Measurements from ENCODE around the gene JPH3. TPM values are rescaled to one million over a fixed set of nuclear protein-coding genes. Genes with fewer than 3 reads are reported as not detected.

The JPH3 gene
- total and polyA plus RNA-seq, 4 experiments from 2014 or later: 0.09 TPM; not detected in 3

DNA sequence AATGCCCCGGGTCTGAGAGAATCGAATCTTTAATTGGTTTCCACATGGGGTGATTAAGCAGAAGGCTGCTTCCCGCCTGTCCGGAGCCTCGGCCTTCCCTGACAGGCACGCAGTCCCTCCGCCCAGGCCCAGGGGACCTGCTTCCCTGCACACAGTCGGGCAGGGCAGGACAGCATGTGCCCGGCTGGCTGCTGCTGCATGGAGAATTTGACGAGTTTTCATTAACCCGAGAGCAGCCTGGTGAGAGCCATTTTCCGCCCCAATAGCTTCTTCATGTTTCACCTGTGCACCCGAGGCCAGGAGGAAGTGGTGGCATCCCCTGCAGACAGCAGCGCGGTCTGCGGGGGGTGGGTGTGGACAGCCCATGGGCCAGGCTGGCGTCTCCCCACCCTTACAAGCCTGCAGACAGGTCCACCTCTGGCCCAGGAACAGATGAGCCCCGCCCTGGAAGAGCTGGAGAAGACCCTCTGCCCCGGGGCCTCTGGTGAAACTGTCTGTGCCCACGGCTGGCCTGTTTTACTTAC lies 96.4 kb downstream of the JPH3 start:
- DNase-seq: no peak
- ChIA-PET CTCF (ENCODE audit: partially characterized antibody) (interaction anchor here (0.9 kb wide), 1 partner anchor 73 kb away, joined by 3 read pairs; no protein-coding TSS in a partner anchor), POLR2A (ENCODE audit: partially characterized antibody) (interaction anchor here (1.1 kb wide), 1 partner anchor 67 kb away, joined by 4 read pairs; the partner anchor contains the start of gene KLHDC4)
- peaks cover 3 to 22% of the 10 kb centered on the region in 2 donors for H3K36me3 Mint-ChIP-seq
- intact Hi-C loops (cut with micrococcal nuclease): no loop called here
- H3K4me1 ChIP-seq (ENCODE audit: insufficient read depth, low read length): peaks cover 44% of the 10 kb centered on the region
- H3K27ac ChIP-seq (ENCODE audit: low read depth, low read length): no peak overlapping the region
- H3K36me3 ChIP-seq (ENCODE audit: insufficient read depth, low read length): peaks cover 6% of the 10 kb centered on the region
- peaks cover 25 to 57% (median 36%) of the 10 kb centered on the region in 4 donors for H3K4me1 Mint-ChIP-seq
- peak overlapping the region in 3 of 8 donors; percentile 8 to 61 (median 52) for H3K4me3 Mint-ChIP-seq
- peak overlapping the region in 5 of 7 donors; percentile 29 to 84 (median 70) for H3K27ac Mint-ChIP-seq
- H3K9me3 ChIP-seq (ENCODE audit: control insufficient read depth in 1 of 2, low read length in 2 of 2): no peaks in the 10 kb centered on the region
- no peaks in the 10 kb centered on the region for H3K9me3 Mint-ChIP-seq
- H3K27me3 Mint-ChIP-seq: no peaks in the 10 kb centered on the region
- H3K27me3 ChIP-seq (ENCODE audit: insufficient read depth, low read length): no peaks in the 10 kb centered on the region
- no peak overlapping the region for H3K4me3 ChIP-seq (ENCODE audit: low read length in 2 of 2)

DNA sequence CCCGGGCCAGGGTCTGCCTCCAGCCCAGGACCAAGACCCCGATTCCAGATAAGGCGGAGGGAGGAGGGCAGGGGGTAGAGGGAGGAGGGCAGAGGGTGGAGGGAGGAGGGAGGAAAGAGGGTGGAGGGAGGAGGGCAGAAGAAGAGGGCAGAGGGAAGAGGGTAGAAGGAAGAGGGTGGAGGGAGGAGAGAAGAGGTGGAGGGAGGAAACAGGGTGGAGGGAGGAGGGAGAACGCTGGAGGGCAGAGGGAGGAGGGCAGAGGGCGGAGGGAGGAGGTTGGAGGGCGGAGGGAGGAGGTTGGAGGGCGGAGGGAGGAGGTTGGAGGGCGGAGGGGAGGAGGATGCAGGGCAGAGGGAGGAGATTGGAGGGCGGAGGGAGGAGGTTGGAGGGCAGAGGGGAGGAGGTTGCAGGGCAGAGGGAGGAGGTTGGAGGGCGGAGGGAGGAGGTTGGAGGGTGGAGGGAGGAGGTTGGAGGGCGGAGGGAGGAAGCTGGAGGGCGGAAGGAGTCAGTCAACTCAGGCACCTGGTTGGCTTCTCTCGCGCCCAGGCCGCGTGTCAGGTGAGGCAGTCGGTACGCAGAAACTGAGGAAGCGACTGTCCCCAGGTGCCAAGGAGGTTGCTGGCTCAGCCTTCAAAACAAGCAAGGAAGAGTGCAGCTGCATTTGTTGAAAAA lies 98.2 kb downstream of the JPH3 start:
- Mint-ChIP-seq H3K27me3 (no peaks in the 10 kb centered on the region), H3K9me3 (no peaks in the 10 kb centered on the region), H3K36me3 (peaks cover 3 to 26% of the 10 kb centered on the region in 2 donors), H3K27ac (peak overlapping the region in 5 of 7 donors; percentile 10 to 76 (median 66)), H3K4me1 (peaks cover 28 to 65% (median 38%) of the 10 kb centered on the region in 4 donors), H3K4me3 (peak overlapping the region in 1 of 8 donors; percentile 15)
- H3K9me3 ChIP-seq (ENCODE audit: control insufficient read depth in 1 of 2, low read length in 2 of 2): no peaks in the 10 kb centered on the region
- POLR2A ChIA-PET (ENCODE audit: partially characterized antibody): interaction anchor here (0.8 to 1.0 kb wide), 2 partner anchors 10 to 66 kb away, joined by 3 to 4 read pairs; partner anchors contain the start of gene KLHDC4
- no peak overlapping the region for H3K27ac ChIP-seq (ENCODE audit: low read depth, low read length)
- DNase-seq: no peak
- H3K27me3 ChIP-seq (ENCODE audit: insufficient read depth, low read length): no peaks in the 10 kb centered on the region
- no peak overlapping the region for H3K4me3 ChIP-seq (ENCODE audit: low read length in 2 of 2)
- CTCF ChIA-PET (ENCODE audit: partially characterized antibody): no interaction called here
- intact Hi-C loops (cut with micrococcal nuclease): no loop called here
- H3K36me3 ChIP-seq (ENCODE audit: insufficient read depth, low read length): peaks cover 13% of the 10 kb centered on the region
- peaks cover 47% of the 10 kb centered on the region for H3K4me1 ChIP-seq (ENCODE audit: insufficient read depth, low read length)

DNA sequence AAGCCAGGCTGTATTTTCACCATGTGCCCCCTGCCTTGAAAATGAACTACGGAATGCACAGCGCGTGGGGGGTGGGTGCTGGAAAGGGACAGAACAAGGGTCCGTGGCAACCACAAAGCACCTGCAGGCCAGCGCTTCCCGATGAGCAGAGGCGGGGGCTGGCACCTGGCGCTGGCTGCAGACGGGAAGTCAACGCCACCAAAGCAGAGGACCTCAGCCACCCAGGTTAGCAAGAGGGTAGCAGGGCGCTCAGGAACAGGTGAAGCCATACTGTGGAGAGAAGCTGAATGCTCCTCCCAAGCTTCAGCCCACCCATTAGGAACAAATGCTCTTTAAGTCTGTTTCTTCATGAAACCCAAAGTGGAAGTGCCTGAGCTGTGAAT lies 98.8 kb downstream of the JPH3 start:
- Histone ChIP-seq H3K27ac (ENCODE audit: low read depth, low read length) (no peak overlapping the region), H3K4me1 (ENCODE audit: insufficient read depth, low read length) (peaks cover 47% of the 10 kb centered on the region), H3K36me3 (ENCODE audit: insufficient read depth, low read length) (peaks cover 13% of the 10 kb centered on the region), H3K27me3 (ENCODE audit: insufficient read depth, low read length) (no peaks in the 10 kb centered on the region), H3K4me3 (ENCODE audit: low read length in 2 of 2) (no peak overlapping the region), H3K9me3 (ENCODE audit: control insufficient read depth in 1 of 2, low read length in 2 of 2) (no peaks in the 10 kb centered on the region)
- H3K4me3 Mint-ChIP-seq: peak overlapping the region in 2 of 8 donors; percentile 15
- H3K27me3 Mint-ChIP-seq: no peaks in the 10 kb centered on the region
- intact Hi-C loops (cut with micrococcal nuclease): no loop called here
- H3K4me1 Mint-ChIP-seq: peaks cover 28 to 65% (median 38%) of the 10 kb centered on the region in 4 donors
- peak overlapping the region in 5 of 7 donors; percentile 10 to 76 (median 66) for H3K27ac Mint-ChIP-seq
- H3K9me3 Mint-ChIP-seq: no peaks in the 10 kb centered on the region
- peaks cover 3 to 26% of the 10 kb centered on the region in 2 donors for H3K36me3 Mint-ChIP-seq
- POLR2A ChIA-PET (ENCODE audit: partially characterized antibody): interaction anchor here (0.8 to 1.0 kb wide), 3 partner anchors 9 to 65 kb away, joined by 3 to 5 read pairs (median 4); partner anchors contain the start of gene KLHDC4
- no peak for DNase-seq
- CTCF ChIA-PET (ENCODE audit: partially characterized antibody): no interaction called here

DNA sequence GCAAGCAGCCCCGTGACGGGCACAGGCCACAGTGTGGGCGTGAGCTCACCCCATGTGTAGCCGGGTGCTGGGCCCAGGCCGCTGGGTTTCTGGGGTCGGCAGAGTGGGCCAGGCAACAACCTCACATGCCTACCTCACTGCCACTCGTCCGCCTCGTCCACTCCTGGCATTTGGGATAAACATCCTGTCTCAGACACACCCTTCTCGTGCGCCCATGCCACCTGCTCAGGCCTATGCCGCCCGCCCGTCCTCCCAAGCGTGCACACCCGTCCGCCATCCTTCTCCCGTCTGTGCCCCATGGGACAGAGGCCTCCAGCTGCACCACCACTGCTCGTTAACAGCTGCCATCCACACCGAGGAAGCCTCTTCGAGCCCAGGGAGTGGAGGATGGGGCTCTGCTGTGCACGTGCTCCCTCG lies 99.2 kb downstream of the JPH3 start:
- Histone ChIP-seq H3K9me3 (ENCODE audit: control insufficient read depth in 1 of 2, low read length in 2 of 2) (no peaks in the 10 kb centered on the region), H3K27me3 (ENCODE audit: insufficient read depth, low read length) (no peaks in the 10 kb centered on the region), H3K4me1 (ENCODE audit: insufficient read depth, low read length) (peaks cover 47% of the 10 kb centered on the region), H3K4me3 (ENCODE audit: low read length in 2 of 2) (no peak overlapping the region), H3K36me3 (ENCODE audit: insufficient read depth, low read length) (peaks cover 13% of the 10 kb centered on the region), H3K27ac (ENCODE audit: low read depth, low read length) (no peak overlapping the region)
- POLR2A ChIA-PET (ENCODE audit: partially characterized antibody): interaction anchor here (0.8 to 1.0 kb wide), 3 partner anchors 9 to 65 kb away, joined by 3 to 5 read pairs (median 4); partner anchors contain the start of gene KLHDC4
- DNase-seq: no peak
- H3K9me3 Mint-ChIP-seq: no peaks in the 10 kb centered on the region
- peaks cover 3 to 26% of the 10 kb centered on the region in 2 donors for H3K36me3 Mint-ChIP-seq
- no peaks in the 10 kb centered on the region for H3K27me3 Mint-ChIP-seq
- peaks cover 28 to 65% (median 38%) of the 10 kb centered on the region in 4 donors for H3K4me1 Mint-ChIP-seq
- H3K27ac Mint-ChIP-seq: peak overlapping the region in 5 of 7 donors; percentile 18 to 85 (median 72)
- intact Hi-C loops (cut with micrococcal nuclease): no loop called here
- H3K4me3 Mint-ChIP-seq: peak overlapping the region in 2 of 8 donors; percentile 13 to 48
- CTCF ChIA-PET (ENCODE audit: partially characterized antibody): interaction anchor here (0.7 to 2.0 kb wide), 2 partner anchors 12 to 22 kb away, joined by 3 to 8 read pairs; no protein-coding TSS in a partner anchor

DNA sequence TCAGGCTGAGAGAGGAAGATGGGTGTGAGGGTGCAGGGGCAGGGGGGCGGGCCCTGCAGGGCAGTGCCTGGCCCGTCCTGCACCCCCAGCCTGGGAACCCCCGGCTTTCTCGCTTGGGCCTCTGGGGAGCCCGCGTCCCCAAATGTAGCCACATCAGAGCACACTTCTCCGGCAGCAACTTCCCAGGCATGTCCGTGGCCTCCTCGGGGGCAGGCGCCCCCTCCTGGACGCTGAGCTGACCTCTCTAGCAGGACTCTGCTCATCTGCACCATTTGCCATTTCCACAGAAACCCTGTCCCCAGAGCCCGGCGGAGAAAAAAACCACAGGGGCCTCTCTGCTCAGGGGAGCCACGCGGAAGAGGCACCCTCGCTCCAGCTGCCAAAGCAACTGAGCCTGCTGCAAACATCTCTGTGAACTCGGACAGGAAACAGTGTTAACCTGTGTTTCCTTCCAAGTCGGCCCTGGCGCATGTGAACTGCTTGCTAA lies 100.1 kb downstream of the JPH3 start:
- H3K4me1 ChIP-seq (ENCODE audit: insufficient read depth, low read length): peaks cover 47% of the 10 kb centered on the region
- H3K4me1 Mint-ChIP-seq: peaks cover 28 to 65% (median 38%) of the 10 kb centered on the region in 4 donors
- intact Hi-C loops (cut with micrococcal nuclease): no loop called here

DNA sequence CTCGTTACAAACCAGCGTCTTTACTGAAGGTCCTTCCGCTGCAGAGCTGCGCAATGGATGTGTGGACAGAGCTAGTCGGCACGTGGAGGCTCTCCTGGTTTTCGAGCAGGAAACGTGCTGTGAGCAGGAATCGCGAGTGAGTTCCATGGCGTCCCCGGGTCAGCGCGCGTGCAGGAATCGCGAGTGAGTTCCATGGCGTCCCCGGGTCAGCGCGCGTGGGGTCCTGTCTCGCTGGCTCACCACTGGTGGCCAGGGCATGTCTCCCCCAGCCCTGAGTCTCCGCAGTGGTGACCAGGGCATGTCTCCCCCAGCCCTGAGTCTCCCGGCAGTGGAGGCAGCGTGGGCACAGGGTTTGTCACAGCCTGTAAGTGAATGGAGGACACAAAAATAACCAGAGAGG lies 100.8 kb downstream of the JPH3 start:
- no peak overlapping the region for H3K27ac ChIP-seq (ENCODE audit: low read depth, low read length)
- peaks cover 44% of the 10 kb centered on the region for H3K4me1 ChIP-seq (ENCODE audit: insufficient read depth, low read length)
- H3K4me3 Mint-ChIP-seq: peak overlapping the region in 6 of 8 donors; percentile 15 to 71 (median 61)
- intact Hi-C loops (cut with micrococcal nuclease): no loop called here
- H3K36me3 Mint-ChIP-seq: peaks cover 11 to 31% of the 10 kb centered on the region in 2 donors
- no peaks in the 10 kb centered on the region for H3K9me3 Mint-ChIP-seq
- CTCF ChIA-PET (ENCODE audit: partially characterized antibody): interaction anchor here (2.0 to 2.3 kb wide), 2 partner anchors 11 to 66 kb away, joined by 8 read pairs; no protein-coding TSS in a partner anchor
- peaks cover 26 to 58% (median 36%) of the 10 kb centered on the region in 4 donors for H3K4me1 Mint-ChIP-seq
- peak overlapping the region in 5 of 7 donors; percentile 25 to 94 (median 76) for H3K27ac Mint-ChIP-seq
- no peaks in the 10 kb centered on the region for H3K27me3 ChIP-seq (ENCODE audit: insufficient read depth, low read length)
- H3K4me3 ChIP-seq (ENCODE audit: low read length in 2 of 2): no peak overlapping the region
- DNase-seq: no peak
- POLR2A ChIA-PET (ENCODE audit: partially characterized antibody): interaction anchor here (1.0 kb wide), 1 partner anchor 63 kb away, joined by 6 read pairs; the partner anchor contains the start of gene KLHDC4
- no peaks in the 10 kb centered on the region for H3K27me3 Mint-ChIP-seq
- peaks cover 28% of the 10 kb centered on the region for H3K36me3 ChIP-seq (ENCODE audit: insufficient read depth, low read length)
- H3K9me3 ChIP-seq (ENCODE audit: control insufficient read depth in 1 of 2, low read length in 2 of 2): no peaks in the 10 kb centered on the region

More for the DNA sequence above, 100.1 kb downstream of the JPH3 start:
- Histone ChIP-seq H3K4me3 (ENCODE audit: low read length in 2 of 2) (no peak overlapping the region), H3K9me3 (ENCODE audit: control insufficient read depth in 1 of 2, low read length in 2 of 2) (no peaks in the 10 kb centered on the region), H3K27me3 (ENCODE audit: insufficient read depth, low read length) (no peaks in the 10 kb centered on the region), H3K36me3 (ENCODE audit: insufficient read depth, low read length) (peaks cover 21% of the 10 kb centered on the region), H3K27ac (ENCODE audit: low read depth, low read length) (no peak overlapping the region)
- ChIA-PET CTCF (ENCODE audit: partially characterized antibody) (interaction anchor here (2.0 to 2.3 kb wide), 2 partner anchors 11 to 67 kb away, joined by 8 read pairs; no protein-coding TSS in a partner anchor), POLR2A (ENCODE audit: partially characterized antibody) (interaction anchor here (1.0 kb wide), 1 partner anchor 63 kb away, joined by 6 read pairs; the partner anchor contains the start of gene KLHDC4)
- H3K9me3 Mint-ChIP-seq: no peaks in the 10 kb centered on the region
- DNase-seq: peak in 3 of 5 donors; percentile 11 to 29 (median 24)
- peak overlapping the region in 7 of 8 donors; percentile 15 to 71 (median 63) for H3K4me3 Mint-ChIP-seq
- H3K36me3 Mint-ChIP-seq: peaks cover 7 to 27% of the 10 kb centered on the region in 2 donors
- no peaks in the 10 kb centered on the region for H3K27me3 Mint-ChIP-seq
- peak overlapping the region; percentile 60 to 94 (median 86) for H3K27ac Mint-ChIP-seq
